Gastroesophageal sphincter (tissue), 4 donors: ENCODE measurements around the gene BCL2L13. TPM values are rescaled to one million over a fixed set of nuclear protein-coding genes. Genes with fewer than 3 reads are reported as not detected.
"Not testable (repeated sequence)": the region's sequence is repeated elsewhere in the genome, so short reads cannot be mapped to it uniquely, and the experiment has no call there.

Source experiments
- ATAC-seq: fragments of 150-250 bp; one replicate; pipeline ENCODE4 v1.9.1; 2016; ENCODE audit warnings: mild to moderate bottlenecking, moderate library complexity
- H3K27ac ChIP-seq, 4 donors: fragments of 200-600 bp; sonication (generic) in 3 of 4; 1 replicate in 3 of 4; 2 replicates in 1 of 4; pipeline ENCODE4 v1.5.1; 2016 to 2019
- H3K27me3 ChIP-seq: fragments of 200-600 bp; sonication (generic); one replicate; pipeline ENCODE4 v1.5.1; 2019
- H3K36me3 ChIP-seq, 2 donors: fragments of 200-600 bp; sonication (generic); one replicate each; pipeline ENCODE4 v1.5.1; 2019; ENCODE audit warnings: control low read depth in 1 of 2
- H3K4me1 ChIP-seq, 3 donors: fragments of 200-600 bp; sonication (generic); 1 replicate in 2 of 3; 2 replicates in 1 of 3; pipeline ENCODE4 v1.5.1; 2016 to 2019; ENCODE audit warnings: control low read depth in 2 of 3
- H3K4me3 ChIP-seq, 2 donors: fragments of 200-600 bp; sonication (generic); one replicate each; pipeline ENCODE4 v1.5.1; 2019; ENCODE audit warnings: mild to moderate bottlenecking in 1 of 2, moderate library complexity in 1 of 2
- H3K9me3 ChIP-seq, 3 donors: fragments of 200-600 bp; sonication (generic); one replicate each; pipeline ENCODE4 v1.5.1; 2017 to 2019; ENCODE audit warnings: control low read depth in 2 of 3
- CTCF ChIP-seq, 4 experiments: fragments of 200-600 bp in 2 of 4; fragments of 450-650 bp in 2 of 4; sonication (generic) in 1 of 4; IDR thresholded peaks; one replicate each; pipeline ENCODE4 v1.5.1; 2017 to 2019; ENCODE audit warnings: antibody characterized with exemption in 4 of 4, mild to moderate bottlenecking in 2 of 4, moderate library complexity in 2 of 4
- EP300 ChIP-seq: sonication (generic); formaldehyde crosslinking; IDR thresholded peaks from one replicate; pipeline ENCODE4 v1.6.1; 2017; ENCODE audit warnings: antibody characterized with exemption, mild to moderate bottlenecking
- POLR2A ChIP-seq, 2 donors: fragments of 450-650 bp; IDR thresholded peaks; one replicate each; pipeline ENCODE4 v1.6.1; 2017; ENCODE audit warnings: antibody characterized with exemption in 2 of 2, mild to moderate bottlenecking in 2 of 2, moderate library complexity in 1 of 2
- POLR2AphosphoS5 ChIP-seq: sonication (generic); formaldehyde crosslinking; IDR thresholded peaks from one replicate; pipeline ENCODE4 v1.6.1; 2017; ENCODE audit warnings: antibody characterized with exemption
- WGBS, 2 donors: methylation state at CpG; one replicate each; pipeline ENCODE4 v1.1.5; 2018; ENCODE audit warnings: low coverage in 1 of 2; 5-methylcytosine and 5-hydroxymethylcytosine counted together
- total RNA-seq, 4 donors: library from RNA; depleted of rRNA; stranded (reverse); fragments of >200 nt; gene quantifications; one replicate each; pipeline ENCODE4 v1.1.0, GENCODE V29; 2016

BCL2L13 gene
- total RNA-seq, 4 donors from 2014 or later, result 68.5 to 193 (median 131) TPM

GRCh38 chr22:17754233-17754925, 115.8 kb downstream of the BCL2L13 start:
- no peak for ATAC-seq
- TF ChIP-seq EP300, result no peak
- no peak for TF ChIP-seq POLR2A (IDR thresholded peaks at IDR 0.05)
- TF ChIP-seq CTCF (IDR thresholded peaks at IDR 0.05), result no peak
- no peak for TF ChIP-seq POLR2AphosphoS5

GRCh38 chr22:17761138-17761488, 122.6 kb downstream of the BCL2L13 start:
- no peaks in the 10 kb centered on the region for H3K9me3 ChIP-seq
- no peak overlapping the region for H3K27ac ChIP-seq
- 60 to 78% methylated on average over 1 to 4 of the region's 4 CpGs for WGBS, 2 donors
- H3K27me3 ChIP-seq, result no peaks in the 10 kb centered on the region
- TF ChIP-seq EP300, result no peak
- H3K36me3 ChIP-seq, result no peaks in the 10 kb centered on the region
- ATAC-seq, result no peak
- H3K4me1 ChIP-seq, result peaks cover 0 to 5% (median 0%) of the 10 kb centered on the region in 3 donors
- no peak overlapping the region for H3K4me3 ChIP-seq

More at GRCh38 chr22:17754233-17754925, 115.8 kb downstream of the BCL2L13 start:
- H3K27me3 ChIP-seq, result no peaks in the 10 kb centered on the region
- WGBS, 2 donors, result 83 to 89% methylated on average over 3 to 14 of the region's 14 CpGs
- H3K4me3 ChIP-seq, result no peak overlapping the region
- H3K4me1 ChIP-seq, result no peaks in the 10 kb centered on the region
- no peak overlapping the region for H3K27ac ChIP-seq
- H3K9me3 ChIP-seq, result no peaks in the 10 kb centered on the region
- H3K36me3 ChIP-seq, result no peaks in the 10 kb centered on the region

- not testable (repeated sequence) for ATAC-seq, H3K4me1 ChIP-seq, H3K36me3 ChIP-seq, H3K27me3 ChIP-seq, H3K9me3 ChIP-seq, H3K4me3 ChIP-seq, H3K27ac ChIP-seq
- 88 to 89% methylated on average over 3 to 8 of the region's 10 CpGs for WGBS, 2 donors
Measured at GRCh38 chr22:17763442-17763841, 124.9 kb downstream of the BCL2L13 start.

GRCh38 chr22:17764036-17764435, 125.5 kb downstream of the BCL2L13 start:
- Histone ChIP-seq H3K4me3 (no peak overlapping the region), H3K4me1 (peaks cover 0 to 5% (median 0%) of the 10 kb centered on the region in 3 donors), H3K9me3 (no peaks in the 10 kb centered on the region), H3K36me3 (no peaks in the 10 kb centered on the region), H3K27ac (no peak overlapping the region), H3K27me3 (no peaks in the 10 kb centered on the region)
- WGBS, 2 donors, result 73 to 85% methylated on average over 2 of the region's 5 CpGs
- TF ChIP-seq EP300 (no peak), POLR2A (IDR thresholded peaks at IDR 0.05) (no peak), CTCF (IDR thresholded peaks at IDR 0.05) (no peak), POLR2AphosphoS5 (no peak)
- no peak for ATAC-seq

GRCh38 chr22:17764852-17765251, 126.3 kb downstream of the BCL2L13 start:
- not testable (repeated sequence) for H3K4me3 ChIP-seq, H3K27me3 ChIP-seq, ATAC-seq, H3K27ac ChIP-seq, H3K4me1 ChIP-seq, H3K9me3 ChIP-seq, H3K36me3 ChIP-seq
- WGBS, 2 donors, result 84 to 89% methylated on average over 1 to 5 of the region's 5 CpGs

- H3K36me3 ChIP-seq, result no peaks in the 10 kb centered on the region
- H3K4me1 ChIP-seq, result peaks cover 0 to 2% (median 0%) of the 10 kb centered on the region in 3 donors
- no peaks in the 10 kb centered on the region for H3K9me3 ChIP-seq
- ATAC-seq, result no peak
- H3K27me3 ChIP-seq, result no peaks in the 10 kb centered on the region
- H3K27ac ChIP-seq, result no peak overlapping the region
- WGBS, 2 donors, result 86 to 87% methylated on average over 4 to 14 of the region's 14 CpGs
- H3K4me3 ChIP-seq, result no peak overlapping the region
- TF ChIP-seq EP300, result no peak
- TF ChIP-seq POLR2AphosphoS5, result no peak
- TF ChIP-seq CTCF (IDR thresholded peaks at IDR 0.05), result no peak
- no peak for TF ChIP-seq POLR2A (IDR thresholded peaks at IDR 0.05)
Measured at GRCh38 chr22:17767233-17768065, 128.9 kb downstream of the BCL2L13 start.
